ENCODE results near the gene PANK4.

Gene PANK4

DNA sequence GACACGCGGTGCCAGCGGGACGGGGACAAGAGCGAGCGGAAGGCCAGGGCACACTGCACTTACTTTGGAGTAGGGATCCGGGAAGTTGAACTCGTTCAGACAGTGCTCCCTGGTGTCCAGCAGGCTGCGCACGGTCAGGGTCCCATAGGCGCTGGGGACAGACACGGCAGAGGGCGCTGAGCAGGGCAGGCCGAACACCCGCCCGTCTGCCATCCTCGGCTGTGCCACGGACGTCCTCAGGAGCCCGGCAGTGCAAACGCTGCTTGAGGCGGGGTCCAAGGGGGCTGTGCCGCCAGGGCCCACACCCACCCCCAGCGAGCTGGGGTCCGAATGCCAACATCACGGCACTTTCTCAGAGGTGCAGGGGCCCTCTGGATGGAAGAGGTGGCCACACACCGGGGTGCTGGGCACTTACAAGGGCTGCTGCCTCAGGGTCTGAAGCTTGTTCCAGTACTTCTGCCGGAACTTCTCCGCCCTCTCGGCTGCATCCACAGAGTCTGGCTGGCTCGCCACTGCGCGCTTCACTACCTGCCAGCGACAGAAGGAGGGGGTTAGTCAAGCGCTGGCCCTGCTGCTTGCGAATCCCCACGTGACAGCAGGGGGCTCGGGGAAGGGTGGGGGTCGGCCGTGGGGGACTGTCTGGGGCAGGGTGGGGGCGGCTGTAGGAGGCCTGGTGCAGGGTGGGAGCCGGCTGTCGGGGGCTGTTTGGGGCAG lies 12.3 kb downstream of the PANK4 start:
- Histone ChIP-seq H3K79me2 (ENCODE audit: insufficient read depth, low read depth) (no peaks in the 10 kb centered on the region), H3K4me3 (IDR thresholded peaks at IDR 0.05; ENCODE audit: insufficient read depth, low read depth, low read length) (no peak overlapping the region), H4K20me1 (ENCODE audit: insufficient read depth) (no peaks in the 10 kb centered on the region), H3K9ac (no peak overlapping the region), H3K27me3 (ENCODE audit: insufficient read depth, low read depth) (no peaks in the 10 kb centered on the region), H3K4me1 (ENCODE audit: low read depth, poor library complexity, severe bottlenecking) (no peaks in the 10 kb centered on the region), H3K4me2 (no peak overlapping the region), H2AFZ (ENCODE audit: low read depth) (no peak overlapping the region), H3K36me3 (ENCODE audit: insufficient read depth) (peaks cover 8% of the 10 kb centered on the region; the same call in 1 of the 2 replicates), H3K27ac (no peak overlapping the region)
- no peak for TF ChIP-seq CTCF (conservative IDR thresholded peaks at IDR 0.05; ENCODE audit: low read depth, low read length)

GRCh38 chr1:2512862-2513421 lies 13.5 kb downstream of the PANK4 start:
- H3K36me3 ChIP-seq (ENCODE audit: insufficient read depth), result peaks cover 3% of the 10 kb centered on the region; the same call in 1 of the 2 replicates
- no peak overlapping the region for H3K4me2 ChIP-seq
- no peaks in the 10 kb centered on the region for H4K20me1 ChIP-seq (ENCODE audit: insufficient read depth)
- H3K9ac ChIP-seq, result no peak overlapping the region
- H3K27ac ChIP-seq, result no peak overlapping the region
- TF ChIP-seq CTCF (conservative IDR thresholded peaks at IDR 0.05; ENCODE audit: low read depth, low read length), result no peak
- no peaks in the 10 kb centered on the region for H3K79me2 ChIP-seq (ENCODE audit: insufficient read depth, low read depth)
- H2AFZ ChIP-seq (ENCODE audit: low read depth), result no peak overlapping the region
- H3K27me3 ChIP-seq (ENCODE audit: insufficient read depth, low read depth), result no peaks in the 10 kb centered on the region
- H3K4me1 ChIP-seq (ENCODE audit: low read depth, poor library complexity, severe bottlenecking), result no peaks in the 10 kb centered on the region
- H3K4me3 ChIP-seq (IDR thresholded peaks at IDR 0.05; ENCODE audit: insufficient read depth, low read depth, low read length), result no peak overlapping the region

DNA sequence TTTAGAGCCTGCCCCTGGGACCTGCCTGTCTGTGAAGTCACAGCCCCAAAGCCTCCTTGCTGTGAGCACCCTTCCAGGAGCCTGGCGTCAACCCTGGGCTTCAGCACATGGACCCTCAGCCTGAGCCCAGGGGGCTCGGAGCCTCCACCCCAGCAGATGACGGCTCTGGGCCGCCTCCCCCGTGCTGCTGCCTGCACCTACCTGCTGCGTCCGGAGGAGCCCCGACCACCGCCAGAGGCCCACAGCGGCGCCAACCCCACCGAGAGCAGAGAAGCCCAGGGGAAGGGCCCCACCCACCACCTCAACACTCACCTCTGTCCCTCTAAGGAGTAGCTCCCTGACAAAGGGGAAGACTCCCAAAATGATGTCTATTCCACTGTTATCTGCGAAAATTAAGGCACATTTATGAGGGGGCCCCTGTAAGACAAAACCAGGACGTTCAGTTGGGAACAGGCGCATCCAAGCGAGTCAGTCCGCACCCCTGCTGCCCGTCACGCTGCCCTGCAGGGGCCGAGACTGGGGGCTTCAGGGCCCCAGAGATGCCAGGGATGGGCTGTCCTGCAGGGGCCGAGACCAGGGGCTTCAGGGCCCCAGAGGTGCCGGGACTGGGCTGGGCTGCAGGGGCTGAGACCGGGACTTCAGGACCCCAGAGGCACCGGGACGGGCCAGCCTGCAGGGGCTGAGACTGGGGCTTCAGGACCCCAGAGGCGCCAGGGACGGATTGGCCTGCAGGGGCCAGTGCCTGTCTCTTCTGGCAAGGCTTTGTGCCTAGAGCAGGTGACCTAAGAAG lies 15.8 kb downstream of the PANK4 start:
- Histone ChIP-seq H3K36me3 (ENCODE audit: insufficient read depth) (no peaks in the 10 kb centered on the region; the same call in 1 of the 2 replicates), H4K20me1 (ENCODE audit: insufficient read depth) (no peaks in the 10 kb centered on the region)
- TF ChIP-seq CTCF (conservative IDR thresholded peaks at IDR 0.05; ENCODE audit: low read depth, low read length), result no peak

GRCh38 chr1:2509589-2509988 lies 16.8 kb downstream of the PANK4 start:
- TF ChIP-seq CTCF (conservative IDR thresholded peaks at IDR 0.05; ENCODE audit: low read depth, low read length), result no peak
- Histone ChIP-seq H3K79me2 (ENCODE audit: insufficient read depth, low read depth) (no peaks in the 10 kb centered on the region), H4K20me1 (ENCODE audit: insufficient read depth) (no peaks in the 10 kb centered on the region), H3K4me3 (IDR thresholded peaks at IDR 0.05; ENCODE audit: insufficient read depth, low read depth, low read length) (no peak overlapping the region), H3K27ac (no peak overlapping the region), H3K4me2 (no peak overlapping the region), H3K27me3 (ENCODE audit: insufficient read depth, low read depth) (no peaks in the 10 kb centered on the region; the same call in 1 of the 2 replicates), H3K36me3 (ENCODE audit: insufficient read depth) (no peaks in the 10 kb centered on the region; the same call in 1 of the 2 replicates), H2AFZ (ENCODE audit: low read depth) (no peak overlapping the region), H3K4me1 (ENCODE audit: low read depth, poor library complexity, severe bottlenecking) (no peaks in the 10 kb centered on the region), H3K9ac (no peak overlapping the region)

More for the DNA sequence above, 15.8 kb downstream of the PANK4 start:
- Histone ChIP-seq H3K4me3 (IDR thresholded peaks at IDR 0.05; ENCODE audit: insufficient read depth, low read depth, low read length) (no peak overlapping the region), H3K27ac (no peak overlapping the region), H3K4me1 (ENCODE audit: low read depth, poor library complexity, severe bottlenecking) (no peaks in the 10 kb centered on the region), H3K4me2 (no peak overlapping the region), H3K27me3 (ENCODE audit: insufficient read depth, low read depth) (no peaks in the 10 kb centered on the region; the same call in 1 of the 2 replicates), H3K9ac (no peak overlapping the region), H2AFZ (ENCODE audit: low read depth) (no peak overlapping the region), H3K79me2 (ENCODE audit: insufficient read depth, low read depth) (no peaks in the 10 kb centered on the region)

Data from KMS-11 (cell line).